ENCODE measurements around the gene TNFSF12. TPM values are rescaled to one million over a fixed set of nuclear protein-coding genes. Genes with fewer than 3 reads are reported as not detected.
A peak's percentile ranks its signal among the peaks of the same experiment; 100 is the strongest.

The TNFSF12 gene
- total RNA-seq, 1 donor from 2014 or later: 15.0 TPM

DNA sequence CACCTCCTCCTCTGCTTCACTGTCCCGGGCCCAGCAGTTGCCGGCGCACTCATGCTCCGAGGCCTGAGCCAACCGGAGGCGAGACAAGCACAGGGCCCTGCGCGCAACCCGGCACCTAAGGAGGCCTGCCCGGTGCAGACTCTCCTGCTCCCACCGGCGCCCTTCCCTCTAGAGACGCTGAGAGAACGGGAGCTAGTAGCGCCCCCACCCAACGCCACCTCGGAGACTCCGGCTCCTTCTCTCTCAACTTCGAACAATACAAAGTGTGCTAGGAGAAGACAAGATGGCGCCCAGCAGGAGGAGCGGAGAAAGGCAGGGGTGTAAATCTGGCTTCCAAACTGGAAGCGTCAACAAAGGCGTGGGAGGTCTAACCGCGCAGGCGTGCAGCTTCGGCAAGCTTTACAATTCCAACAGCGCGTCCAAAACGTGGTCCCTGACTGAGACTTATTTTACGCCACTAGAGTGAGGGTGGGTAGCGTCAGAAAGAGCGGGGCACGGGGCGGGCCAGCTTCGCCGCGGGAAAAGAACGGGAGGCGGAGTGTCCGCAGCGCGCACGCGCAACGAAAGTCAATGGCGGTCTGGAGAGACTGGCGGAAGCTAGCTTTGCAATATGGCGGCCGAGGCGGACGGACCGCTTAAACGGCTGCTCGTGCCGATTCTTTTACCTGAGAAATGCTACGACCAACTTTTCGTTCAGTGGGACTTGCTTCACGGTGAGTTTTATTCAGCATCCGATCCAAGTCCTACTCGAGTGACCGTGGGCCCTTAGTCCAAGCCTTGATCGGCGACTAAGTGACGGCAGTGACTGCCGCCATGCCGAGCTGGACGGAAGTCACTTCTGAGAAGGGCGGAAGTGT lies 34.6 kb downstream of the TNFSF12 start, which contains the start of gene MPDU1:
Gene MPDU1 (plus strand): TSS at position 600 of the 857 bp plus-strand sequence. CDS start 11 bp downstream, at position 611.
- Mint-ChIP-seq H3K4me3 (ENCODE audit: unreplicated experiment) (peak within 1 kb of the TSS; percentile 96), H3K27me3 (ENCODE audit: unreplicated experiment) (no peaks in the 10 kb centered on the region), H3K36me3 (ENCODE audit: unreplicated experiment) (peaks cover 8% of the 10 kb centered on the region), H3K9me3 (ENCODE audit: unreplicated experiment) (no peaks in the 10 kb centered on the region), H3K27ac (ENCODE audit: unreplicated experiment) (peak within 1 kb of the TSS; percentile 100), H3K4me1 (ENCODE audit: unreplicated experiment) (peaks cover 58% of the 10 kb centered on the region)
- peak; percentile 99 for DNase-seq (ENCODE audit: extremely low spot score, unreplicated experiment)
- TF ChIP-seq, protein P1, sequence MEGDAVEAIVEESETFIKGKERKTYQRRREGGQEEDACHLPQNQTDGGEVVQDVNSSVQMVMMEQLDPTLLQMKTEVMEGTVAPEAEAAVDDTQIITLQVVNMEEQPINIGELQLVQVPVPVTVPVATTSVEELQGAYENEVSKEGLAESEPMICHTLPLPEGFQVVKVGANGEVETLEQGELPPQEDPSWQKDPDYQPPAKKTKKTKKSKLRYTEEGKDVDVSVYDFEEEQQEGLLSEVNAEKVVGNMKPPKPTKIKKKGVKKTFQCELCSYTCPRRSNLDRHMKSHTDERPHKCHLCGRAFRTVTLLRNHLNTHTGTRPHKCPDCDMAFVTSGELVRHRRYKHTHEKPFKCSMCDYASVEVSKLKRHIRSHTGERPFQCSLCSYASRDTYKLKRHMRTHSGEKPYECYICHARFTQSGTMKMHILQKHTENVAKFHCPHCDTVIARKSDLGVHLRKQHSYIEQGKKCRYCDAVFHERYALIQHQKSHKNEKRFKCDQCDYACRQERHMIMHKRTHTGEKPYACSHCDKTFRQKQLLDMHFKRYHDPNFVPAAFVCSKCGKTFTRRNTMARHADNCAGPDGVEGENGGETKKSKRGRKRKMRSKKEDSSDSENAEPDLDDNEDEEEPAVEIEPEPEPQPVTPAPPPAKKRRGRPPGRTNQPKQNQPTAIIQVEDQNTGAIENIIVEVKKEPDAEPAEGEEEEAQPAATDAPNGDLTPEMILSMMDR (IDR thresholded peaks at IDR 0.05): no peak

DNA sequence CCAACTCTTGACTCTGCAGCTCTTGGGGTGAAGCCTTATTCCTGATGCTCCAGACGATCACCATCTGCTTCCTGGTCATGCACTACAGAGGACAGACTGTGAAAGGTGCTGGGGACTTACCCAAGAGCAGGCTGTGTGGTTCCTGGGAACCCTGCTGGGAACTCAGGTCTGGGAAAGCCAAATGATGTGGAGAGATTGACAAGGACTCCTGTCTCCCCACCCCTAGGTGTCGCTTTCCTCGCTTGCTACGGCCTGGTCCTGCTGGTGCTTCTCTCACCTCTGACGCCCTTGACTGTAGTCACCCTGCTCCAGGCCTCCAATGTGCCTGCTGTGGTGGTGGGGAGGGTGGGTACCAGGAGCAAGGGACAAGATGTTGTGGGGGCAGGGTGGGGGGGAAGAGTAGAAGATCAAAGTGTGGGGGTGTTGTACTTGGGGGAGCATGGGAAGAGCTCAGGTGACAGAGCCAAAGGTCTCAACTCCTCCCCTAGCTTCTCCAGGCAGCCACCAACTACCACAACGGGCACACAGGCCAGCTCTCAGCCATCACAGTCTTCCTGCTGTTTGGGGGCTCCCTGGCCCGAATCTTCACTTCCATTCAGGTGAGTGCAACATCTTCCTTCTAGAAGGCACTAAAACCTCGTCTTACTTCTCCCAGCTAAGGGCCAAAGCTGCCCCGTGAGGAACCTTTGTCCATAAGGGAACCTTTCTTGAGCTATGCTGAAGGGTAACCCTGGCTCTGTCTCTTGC lies 38.0 kb downstream of the TNFSF12 start:
- H3K4me1 Mint-ChIP-seq (ENCODE audit: unreplicated experiment): peaks cover 51% of the 10 kb centered on the region
- no peaks in the 10 kb centered on the region for H3K27me3 Mint-ChIP-seq (ENCODE audit: unreplicated experiment)
- no peak for DNase-seq (ENCODE audit: extremely low spot score, unreplicated experiment)
- H3K36me3 Mint-ChIP-seq (ENCODE audit: unreplicated experiment): peaks cover 7% of the 10 kb centered on the region
- TF ChIP-seq, protein P1 (IDR thresholded peaks at IDR 0.05): no peak
- H3K27ac Mint-ChIP-seq (ENCODE audit: unreplicated experiment): peak overlapping the region; percentile 54
- no peak overlapping the region for H3K4me3 Mint-ChIP-seq (ENCODE audit: unreplicated experiment)
- H3K9me3 Mint-ChIP-seq (ENCODE audit: unreplicated experiment): no peaks in the 10 kb centered on the region

DNA sequence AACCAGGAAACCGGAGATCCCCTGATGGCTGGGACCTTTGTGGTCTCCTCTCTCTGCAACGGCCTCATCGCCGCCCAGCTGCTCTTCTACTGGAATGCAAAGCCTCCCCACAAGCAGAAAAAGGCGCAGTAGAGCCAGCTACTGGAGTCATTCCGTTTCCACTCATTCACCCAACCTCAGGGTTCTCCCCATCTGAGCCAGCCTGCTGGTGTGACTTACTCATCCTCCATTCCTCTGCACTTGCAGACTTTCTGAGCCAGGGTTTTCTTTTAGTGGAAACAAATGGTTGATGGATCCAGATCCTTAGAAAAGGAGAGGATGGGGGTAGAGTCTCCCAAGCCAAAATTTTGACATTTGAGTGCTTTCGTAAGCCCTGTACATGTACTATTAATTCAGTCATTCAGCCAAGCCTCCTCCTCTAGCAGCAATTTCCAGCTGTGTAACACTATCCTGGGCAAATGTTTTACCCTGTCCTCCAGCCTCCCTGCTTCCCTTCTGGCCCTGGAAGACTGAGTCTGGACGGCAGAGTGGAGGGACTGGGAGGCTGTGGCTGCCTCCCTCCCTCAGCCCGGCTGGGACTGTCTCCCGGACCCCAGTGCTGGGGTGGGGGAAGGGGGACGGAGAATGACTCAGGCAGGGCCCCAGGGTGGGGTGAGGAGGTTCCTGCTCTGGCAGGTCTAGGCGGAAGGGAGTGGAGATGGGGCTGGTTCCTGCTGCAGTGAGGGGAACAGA lies 38.7 kb downstream of the TNFSF12 start:
- Mint-ChIP-seq H3K27ac (ENCODE audit: unreplicated experiment) (peak overlapping the region; percentile 54), H3K36me3 (ENCODE audit: unreplicated experiment) (peaks cover 12% of the 10 kb centered on the region), H3K4me3 (ENCODE audit: unreplicated experiment) (no peak overlapping the region), H3K9me3 (ENCODE audit: unreplicated experiment) (no peaks in the 10 kb centered on the region), H3K27me3 (ENCODE audit: unreplicated experiment) (no peaks in the 10 kb centered on the region), H3K4me1 (ENCODE audit: unreplicated experiment) (peaks cover 45% of the 10 kb centered on the region)
- DNase-seq (ENCODE audit: extremely low spot score, unreplicated experiment): no peak
- TF ChIP-seq, protein P1 (IDR thresholded peaks at IDR 0.05): no peak

DNA sequence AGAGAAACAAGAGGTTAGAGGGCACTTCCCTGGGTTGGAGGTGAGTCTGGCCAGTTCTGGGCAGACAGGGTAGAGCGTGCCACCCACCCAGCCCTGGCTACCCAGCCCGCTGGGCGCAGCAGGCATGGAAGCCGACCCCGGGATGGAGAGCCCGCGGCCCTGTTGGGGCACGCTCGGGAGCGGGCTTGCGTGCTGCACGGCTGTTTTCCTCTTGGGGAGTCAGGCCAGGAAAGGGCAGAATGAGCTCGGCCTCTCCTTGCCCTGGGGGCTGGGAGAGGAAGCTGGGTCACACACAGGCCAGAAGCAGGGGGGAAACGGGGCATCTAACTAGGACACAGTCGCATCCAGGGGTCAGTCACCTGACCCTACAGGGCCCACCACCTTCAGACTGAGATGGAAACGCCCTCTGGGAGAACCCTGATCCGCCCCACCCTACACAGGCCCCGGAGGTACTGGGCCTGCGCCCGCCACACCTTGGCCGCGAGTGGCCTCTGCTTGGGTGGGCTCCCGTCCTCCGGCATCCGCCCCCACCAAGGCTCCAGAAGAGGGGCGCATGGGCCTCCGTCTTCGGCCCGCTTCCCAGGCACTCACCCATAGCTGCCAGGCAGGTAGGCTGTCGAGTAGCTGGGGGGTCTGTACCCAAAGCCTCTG lies 39.8 kb downstream of the TNFSF12 start:
- Mint-ChIP-seq H3K36me3 (ENCODE audit: unreplicated experiment) (peaks cover 19% of the 10 kb centered on the region), H3K27ac (ENCODE audit: unreplicated experiment) (no peak overlapping the region), H3K4me1 (ENCODE audit: unreplicated experiment) (peaks cover 39% of the 10 kb centered on the region), H3K9me3 (ENCODE audit: unreplicated experiment) (no peaks in the 10 kb centered on the region), H3K27me3 (ENCODE audit: unreplicated experiment) (no peaks in the 10 kb centered on the region), H3K4me3 (ENCODE audit: unreplicated experiment) (no peak overlapping the region)
- TF ChIP-seq, protein P1 (IDR thresholded peaks at IDR 0.05): no peak
- no peak for DNase-seq (ENCODE audit: extremely low spot score, unreplicated experiment)
